NT2/D1 (cell line): Measurements from ENCODE around the gene THAP5.

Source experiments
- DNase-seq: peaks from one replicate; pipeline ENCODE4 v3.0.0-alpha.2; 2011; ENCODE audit warnings: low read depth, low spot score
- H3K27me3 ChIP-seq: 2 replicates; pipeline ENCODE4 v1.6.0; 2011; ENCODE audit warnings: mild to moderate bottlenecking; ENCODE audit not compliant: insufficient read length, insufficient read depth
- H3K36me3 ChIP-seq: 2 replicates; pipeline ENCODE4 v1.6.1; 2011; ENCODE audit warnings: mild to moderate bottlenecking, low read length, mixed read lengths; ENCODE audit not compliant: insufficient read depth, insufficient read length
- H3K4me1 ChIP-seq: 2 replicates; pipeline ENCODE4 v1.5.1; 2011; ENCODE audit not compliant: insufficient read depth, insufficient read length
- H3K4me3 ChIP-seq: 2 replicates; pipeline ENCODE4 v1.5.1; 2011; ENCODE audit warnings: low read depth; ENCODE audit not compliant: insufficient read length
- H3K9ac ChIP-seq: 2 replicates; pipeline ENCODE4 v1.6.0; 2011; ENCODE audit warnings: low read depth; ENCODE audit not compliant: insufficient read length
- H3K9me3 ChIP-seq: 2 replicates; pipeline ENCODE4 v1.5.1; 2011; ENCODE audit warnings: mild to moderate bottlenecking, low read length; ENCODE audit not compliant: insufficient read depth
- SUZ12 ChIP-seq: IDR thresholded peaks from 2 replicates; pipeline ENCODE4 v1.6.1; 2011; ENCODE audit not compliant: insufficient read length, insufficient read depth; ENCODE audit errors: extremely low read depth
- YY1 ChIP-seq: IDR thresholded peaks from 2 replicates; pipeline ENCODE4 v1.6.1; 2011; ENCODE audit not compliant: insufficient read length, insufficient read depth
- ZNF274 ChIP-seq: IDR thresholded peaks from 2 replicates; pipeline ENCODE4 v1.6.1; 2011; ENCODE audit warnings: mild to moderate bottlenecking, low read depth, low read length

The THAP5 gene

GRCh38 chr7:108596560-108596959 is 27.1 kb upstream of the THAP5 start:
- H3K27me3 ChIP-seq: no peaks in the 10 kb centered on the region
- H3K4me3 ChIP-seq: no peak overlapping the region
- no peaks in the 10 kb centered on the region for H3K9me3 ChIP-seq
- no peaks in the 10 kb centered on the region for H3K36me3 ChIP-seq
- DNase-seq: no peak
- no peak overlapping the region for H3K9ac ChIP-seq
- H3K4me1 ChIP-seq: no peaks in the 10 kb centered on the region
- TF ChIP-seq SUZ12 (no peak), ZNF274 (no peak), YY1 (no peak)

DNA sequence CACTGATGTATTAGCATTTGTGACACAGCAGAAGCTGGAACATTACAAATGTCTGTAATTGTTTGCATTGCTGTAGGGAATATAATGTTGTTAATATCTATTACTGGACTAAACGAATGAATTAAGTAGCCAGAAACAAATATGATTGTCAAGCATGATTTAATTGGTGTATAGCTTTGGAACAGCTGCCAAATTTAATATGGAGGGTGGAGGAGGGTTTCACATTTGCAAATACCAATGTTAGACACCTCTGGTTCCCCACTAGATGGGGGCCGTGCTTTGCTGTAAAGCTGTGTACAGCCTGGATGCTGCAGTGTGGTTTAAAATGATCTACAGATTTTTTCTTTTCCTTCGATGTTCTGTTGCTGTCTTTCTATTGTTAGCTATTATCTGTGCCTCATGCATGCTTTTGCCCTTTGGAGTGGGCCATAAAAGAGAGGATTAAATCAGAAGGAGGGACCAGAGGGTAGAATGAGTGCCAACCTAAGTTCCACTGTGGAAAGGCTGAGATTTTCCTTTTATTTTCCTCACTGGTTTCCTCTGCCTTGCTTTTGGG is 23.2 kb upstream of the THAP5 start:
- no peak overlapping the region for H3K9ac ChIP-seq
- H3K4me1 ChIP-seq: no peaks in the 10 kb centered on the region
- no peaks in the 10 kb centered on the region for H3K27me3 ChIP-seq
- no peaks in the 10 kb centered on the region for H3K36me3 ChIP-seq
- no peak overlapping the region for H3K4me3 ChIP-seq
- no peak for DNase-seq
- no peaks in the 10 kb centered on the region for H3K9me3 ChIP-seq
- no peak for TF ChIP-seq SUZ12
- no peak for TF ChIP-seq ZNF274

- TF ChIP-seq YY1 (no peak), SUZ12 (no peak), ZNF274 (no peak)
- Histone ChIP-seq H3K4me3 (no peak overlapping the region), H3K9ac (no peak overlapping the region), H3K36me3 (no peaks in the 10 kb centered on the region), H3K9me3 (no peaks in the 10 kb centered on the region), H3K27me3 (no peaks in the 10 kb centered on the region), H3K4me1 (no peaks in the 10 kb centered on the region)
- no peak for DNase-seq
These were observed 21.1 kb upstream of the THAP5 start for GRCh38 chr7:108590606-108591005.

GRCh38 chr7:108589874-108590273 is 20.4 kb upstream of the THAP5 start:
- no peaks in the 10 kb centered on the region for H3K4me1 ChIP-seq
- H3K27me3 ChIP-seq: no peaks in the 10 kb centered on the region
- no peaks in the 10 kb centered on the region for H3K9me3 ChIP-seq
- no peak overlapping the region for H3K4me3 ChIP-seq
- no peak for DNase-seq
- no peaks in the 10 kb centered on the region for H3K36me3 ChIP-seq
- TF ChIP-seq ZNF274: no peak
- TF ChIP-seq YY1: no peak
- no peak for TF ChIP-seq SUZ12
- no peak overlapping the region for H3K9ac ChIP-seq

GRCh38 chr7:108589199-108589598 is 19.7 kb upstream of the THAP5 start:
- TF ChIP-seq ZNF274: no peak
- no peak for TF ChIP-seq YY1
- no peak for TF ChIP-seq SUZ12
- Histone ChIP-seq H3K4me1 (no peaks in the 10 kb centered on the region), H3K9ac (no peak overlapping the region), H3K27me3 (no peaks in the 10 kb centered on the region), H3K36me3 (no peaks in the 10 kb centered on the region), H3K4me3 (no peak overlapping the region), H3K9me3 (no peaks in the 10 kb centered on the region)
- no peak for DNase-seq

- TF ChIP-seq YY1 (no peak), ZNF274 (no peak), SUZ12 (no peak)
- DNase-seq: no peak
- no peaks in the 10 kb centered on the region for H3K27me3 ChIP-seq
- no peaks in the 10 kb centered on the region for H3K4me1 ChIP-seq
- no peaks in the 10 kb centered on the region for H3K36me3 ChIP-seq
- H3K4me3 ChIP-seq: no peak overlapping the region
- no peak overlapping the region for H3K9ac ChIP-seq
- H3K9me3 ChIP-seq: no peaks in the 10 kb centered on the region
These were observed 16.8 kb upstream of the THAP5 start for GRCh38 chr7:108586274-108586710.

GRCh38 chr7:108585843-108586242 is 16.3 kb upstream of the THAP5 start:
- TF ChIP-seq SUZ12 (no peak), ZNF274 (no peak), YY1 (no peak)
- no peak overlapping the region for H3K4me3 ChIP-seq
- H3K9ac ChIP-seq: no peak overlapping the region
- H3K9me3 ChIP-seq: no peaks in the 10 kb centered on the region
- DNase-seq: no peak
- no peaks in the 10 kb centered on the region for H3K36me3 ChIP-seq
- H3K27me3 ChIP-seq: no peaks in the 10 kb centered on the region
- no peaks in the 10 kb centered on the region for H3K4me1 ChIP-seq
